Measurements from ENCODE around the gene ELN. TPM values are rescaled to one million over a fixed set of nuclear protein-coding genes. Genes with fewer than 3 reads are reported as not detected.
A peak's percentile ranks its signal among the peaks of the same experiment; 100 is the strongest.

ELN gene
- total and polyA plus RNA-seq, 2 donors (not counting 1 experiment from before 2014, with no cell fraction given): not detected

DNA sequence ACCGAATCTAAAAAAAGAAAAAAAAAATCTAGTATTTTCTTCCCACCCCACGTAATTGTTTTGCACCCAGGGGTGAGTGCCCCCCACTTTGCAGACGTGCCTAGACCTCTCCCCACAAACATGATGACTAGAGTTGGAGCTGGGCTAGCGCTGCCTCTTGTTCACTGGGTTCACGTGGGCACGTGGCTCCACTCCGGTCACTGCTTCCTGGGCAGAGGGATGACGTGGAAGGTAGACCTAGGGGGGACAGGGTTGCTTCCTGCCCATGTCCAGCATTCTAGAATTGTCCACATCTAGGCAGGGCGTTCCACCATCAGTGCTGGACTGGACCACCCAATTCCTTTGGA is 54.8 kb downstream of the ELN start:
- Histone ChIP-seq H3K4me2 (replicated peaks; ENCODE audit: low read depth, low read length, poor library complexity, severe bottlenecking) (peak overlapping the region; percentile 84), H3K9ac (ENCODE audit: low read length) (no peak overlapping the region), H3K4me3 (ENCODE audit: control extremely low read depth in 1 of 5, extremely low read depth in 1 of 5, insufficient read depth in 1 of 5, low read depth in 2 of 5, low read length in 4 of 5) (no peak overlapping the region), H3K9me3 (ENCODE audit: control extremely low read depth in 1 of 3, control insufficient read depth in 2 of 3, insufficient read depth in 1 of 3, low read length in 2 of 3) (no peaks in the 10 kb centered on the region), H3K36me3 (replicated peaks in 1 of 2; ENCODE audit: control extremely low read depth in 1 of 2, control insufficient read depth in 1 of 2, extremely low read depth in 1 of 2, insufficient read depth in 2 of 2, low read length in 1 of 2) (no peaks in the 10 kb centered on the region), H3K4me1 (ENCODE audit: control insufficient read depth in 2 of 2, insufficient read depth in 2 of 2, low read length in 2 of 2) (peaks cover 7 to 21% of the 10 kb centered on the region in 2 donors), H2AFZ (ENCODE audit: insufficient read depth, low read depth, low read length, poor library complexity, severe bottlenecking) (peak overlapping the region; percentile 74), H3K27me3 (replicated peaks in 1 of 4; ENCODE audit: control extremely low read depth in 1 of 4, control insufficient read depth in 3 of 4, insufficient read depth in 4 of 4, low read length in 3 of 4) (no peaks in the 10 kb centered on the region), H4K20me1 (ENCODE audit: control insufficient read depth, insufficient read depth, low read length, poor library complexity, severe bottlenecking) (no peaks in the 10 kb centered on the region), H3K79me2 (ENCODE audit: control insufficient read depth, insufficient read depth, low read length) (peaks cover 6% of the 10 kb centered on the region), H3K27ac (ENCODE audit: low read length in 2 of 2) (no peak overlapping the region)
- peaks cover 16% of the 10 kb centered on the region for H3K4me1 Mint-ChIP-seq
- no peak for ATAC-seq (ENCODE audit: low read depth)
- WGBS (ENCODE audit: insufficient coverage): 95% methylated on average over 7 of the region's 9 CpGs
- intact Hi-C loops (cut with micrococcal nuclease): loop anchor here (5.0 to 10.0 kb wide), 3 partner anchors 90 to 560 kb away; partner anchors contain the start of genes ABHD11, BAZ1B and EIF4H
- ChIA-PET CTCF (interaction anchor here (1.0 to 1.8 kb wide), 6 partner anchors 14 to 319 kb away, joined by 3 to 6 read pairs (median 4); no protein-coding TSS in a partner anchor), POLR2A (interaction anchor here (2.3 kb wide), 1 partner anchor 11 kb away, joined by 27 read pairs; no protein-coding TSS in a partner anchor)
- no peaks in the 10 kb centered on the region for H3K27me3 Mint-ChIP-seq
- H3K27ac Mint-ChIP-seq: no peak overlapping the region
- TF ChIP-seq EZH2 (IDR thresholded peaks at IDR 0.05; ENCODE audit: borderline replicate concordance, insufficient read depth, low read depth, low read length, poor library complexity, severe bottlenecking): no peak
- TF ChIP-seq, protein P1, sequence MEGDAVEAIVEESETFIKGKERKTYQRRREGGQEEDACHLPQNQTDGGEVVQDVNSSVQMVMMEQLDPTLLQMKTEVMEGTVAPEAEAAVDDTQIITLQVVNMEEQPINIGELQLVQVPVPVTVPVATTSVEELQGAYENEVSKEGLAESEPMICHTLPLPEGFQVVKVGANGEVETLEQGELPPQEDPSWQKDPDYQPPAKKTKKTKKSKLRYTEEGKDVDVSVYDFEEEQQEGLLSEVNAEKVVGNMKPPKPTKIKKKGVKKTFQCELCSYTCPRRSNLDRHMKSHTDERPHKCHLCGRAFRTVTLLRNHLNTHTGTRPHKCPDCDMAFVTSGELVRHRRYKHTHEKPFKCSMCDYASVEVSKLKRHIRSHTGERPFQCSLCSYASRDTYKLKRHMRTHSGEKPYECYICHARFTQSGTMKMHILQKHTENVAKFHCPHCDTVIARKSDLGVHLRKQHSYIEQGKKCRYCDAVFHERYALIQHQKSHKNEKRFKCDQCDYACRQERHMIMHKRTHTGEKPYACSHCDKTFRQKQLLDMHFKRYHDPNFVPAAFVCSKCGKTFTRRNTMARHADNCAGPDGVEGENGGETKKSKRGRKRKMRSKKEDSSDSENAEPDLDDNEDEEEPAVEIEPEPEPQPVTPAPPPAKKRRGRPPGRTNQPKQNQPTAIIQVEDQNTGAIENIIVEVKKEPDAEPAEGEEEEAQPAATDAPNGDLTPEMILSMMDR (IDR thresholded peaks at IDR 0.05): no peak
- DNase-seq: no peak
- no peaks in the 10 kb centered on the region for H3K9me3 Mint-ChIP-seq (ENCODE audit: insufficient read depth)
- H3K4me3 Mint-ChIP-seq: peak overlapping the region; percentile 74

GRCh38 chr7:74083117-74083876 is 55.3 kb downstream of the ELN start, which contains the start of gene LIMK1:
LIMK1 (plus strand) TSS chr7:74083804; CDS start chr7:74083991, 187 bp downstream.
- Histone ChIP-seq H3K9ac (ENCODE audit: low read length) (peak within 1 kb of the TSS; percentile 72), H3K4me3 (ENCODE audit: control extremely low read depth in 1 of 5, extremely low read depth in 1 of 5, insufficient read depth in 1 of 5, low read depth in 2 of 5, low read length in 4 of 5) (peak within 1 kb of the TSS; percentile 19 to 68 (median 53)), H2AFZ (ENCODE audit: insufficient read depth, low read depth, low read length, poor library complexity, severe bottlenecking) (peak within 1 kb of the TSS; percentile 74), H3K4me1 (ENCODE audit: control insufficient read depth in 2 of 2, insufficient read depth in 2 of 2, low read length in 2 of 2) (peaks cover 7 to 21% of the 10 kb centered on the region in 2 donors), H3K79me2 (ENCODE audit: control insufficient read depth, insufficient read depth, low read length) (peaks cover 6% of the 10 kb centered on the region), H3K9me3 (ENCODE audit: control extremely low read depth in 1 of 3, control insufficient read depth in 2 of 3, insufficient read depth in 1 of 3, low read length in 2 of 3) (no peaks in the 10 kb centered on the region), H3K4me2 (replicated peaks; ENCODE audit: low read depth, low read length, poor library complexity, severe bottlenecking) (peak within 1 kb of the TSS; percentile 99), H4K20me1 (ENCODE audit: control insufficient read depth, insufficient read depth, low read length, poor library complexity, severe bottlenecking) (no peaks in the 10 kb centered on the region), H3K27ac (ENCODE audit: low read length in 2 of 2) (peak within 1 kb of the TSS in 1 of 2 donors; percentile 33), H3K27me3 (replicated peaks in 1 of 4; ENCODE audit: control extremely low read depth in 1 of 4, control insufficient read depth in 3 of 4, insufficient read depth in 4 of 4, low read length in 3 of 4) (no peaks in the 10 kb centered on the region), H3K36me3 (replicated peaks in 1 of 2; ENCODE audit: control extremely low read depth in 1 of 2, control insufficient read depth in 1 of 2, extremely low read depth in 1 of 2, insufficient read depth in 2 of 2, low read length in 1 of 2) (no peaks in the 10 kb centered on the region)
- ChIA-PET POLR2A (interaction anchor here (0.5 to 2.3 kb wide), 6 partner anchors 10 to 525 kb away, joined by 3 to 27 read pairs (median 7); partner anchors contain the start of gene EIF4H), CTCF (interaction anchor here (0.5 to 1.8 kb wide), 9 partner anchors 15 to 318 kb away, joined by 3 to 6 read pairs (median 4); no protein-coding TSS in a partner anchor)
- WGBS (ENCODE audit: insufficient coverage): 16% methylated on average over 64 of the region's 71 CpGs
- ATAC-seq (ENCODE audit: low read depth) (peak; percentile 95), DNase-seq (peak; percentile 89)
- intact Hi-C loops (cut with micrococcal nuclease): loop anchor here (5.0 to 10.0 kb wide), 3 partner anchors 89 to 561 kb away; partner anchors contain the start of genes ABHD11, BAZ1B and EIF4H
- H3K27me3 Mint-ChIP-seq: no peaks in the 10 kb centered on the region
- no peak for TF ChIP-seq EZH2 (IDR thresholded peaks at IDR 0.05; ENCODE audit: borderline replicate concordance, insufficient read depth, low read depth, low read length, poor library complexity, severe bottlenecking)
- TF ChIP-seq, protein P1 (IDR thresholded peaks at IDR 0.05): no peak
- H3K4me1 Mint-ChIP-seq: peaks cover 16% of the 10 kb centered on the region
- H3K27ac Mint-ChIP-seq: peak within 1 kb of the TSS; percentile 63
- H3K4me3 Mint-ChIP-seq: peak within 1 kb of the TSS; percentile 86
- H3K9me3 Mint-ChIP-seq (ENCODE audit: insufficient read depth): no peaks in the 10 kb centered on the region
